ENCODE results near the gene STAU1. TPM values are rescaled to one million over a fixed set of nuclear protein-coding genes. Genes with fewer than 3 reads are reported as not detected.
"Not testable (repeated sequence)": the region's sequence is repeated elsewhere in the genome, so short reads cannot be mapped to it uniquely, and the experiment has no call there.

STAU1 gene
- total RNA-seq, 1 donor from 2014 or later = 111 TPM

DNA sequence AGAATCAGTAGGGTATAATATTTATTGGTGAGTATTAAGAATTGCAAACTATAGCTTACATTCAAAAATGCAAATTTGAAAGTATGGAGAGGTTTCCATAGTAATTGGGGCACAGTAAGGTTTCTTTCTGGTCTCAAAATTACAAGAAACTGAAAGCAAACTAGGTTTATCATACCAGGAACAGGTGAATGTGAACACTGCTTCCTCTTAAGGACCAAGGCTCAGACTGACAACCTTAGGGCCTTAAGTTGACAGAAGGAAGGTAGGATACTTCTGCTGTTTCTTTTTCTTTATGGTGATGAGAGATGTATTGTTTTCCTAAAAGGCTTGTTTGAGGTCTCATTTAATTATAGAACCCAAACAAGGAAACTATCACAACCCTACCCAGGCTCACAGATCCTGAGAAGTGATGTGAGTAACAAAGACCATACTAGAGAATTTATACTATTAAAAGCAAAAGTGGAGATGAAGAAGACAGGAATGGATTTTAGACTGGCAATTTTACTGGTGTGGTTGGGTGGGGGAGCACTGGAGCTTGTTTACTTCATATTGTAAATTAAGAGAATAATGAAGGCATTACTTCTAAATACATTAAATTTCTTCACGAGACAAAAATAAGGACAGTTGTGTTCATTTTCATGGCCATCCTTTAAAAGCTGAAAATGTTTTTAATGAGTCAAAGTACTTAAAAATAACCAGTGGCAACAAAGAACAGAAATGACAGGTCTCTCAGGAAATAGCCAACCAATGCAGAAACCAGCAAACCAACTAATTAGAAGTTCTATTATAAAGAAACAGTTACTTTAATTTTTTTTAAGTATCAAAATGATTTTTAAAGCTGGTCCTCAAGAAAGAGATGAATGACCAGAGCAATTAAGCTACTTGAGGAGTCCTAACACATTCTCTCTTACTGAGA, 21.3 kb downstream of the STAU1 start:
- DNase-seq (ENCODE audit: low spot score) = no peak

DNA sequence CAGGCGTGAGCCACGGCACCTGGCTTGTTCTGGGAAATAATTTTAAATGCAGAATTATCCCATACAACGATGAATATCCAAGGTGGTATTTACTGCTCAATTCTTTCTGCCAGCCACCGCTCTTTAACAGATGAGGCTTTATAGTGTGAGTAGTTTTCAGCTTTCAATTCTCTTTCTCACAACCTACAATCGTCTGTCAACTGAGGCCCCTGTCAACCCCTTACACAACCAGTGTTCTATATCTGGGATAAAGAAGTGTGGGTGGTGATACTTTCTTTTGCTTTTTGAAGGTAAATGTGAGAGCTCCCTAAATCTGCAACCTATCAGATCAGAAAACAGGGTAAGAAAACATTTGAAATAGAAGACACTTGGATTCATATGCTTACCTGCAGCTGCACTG, 22.5 kb downstream of the STAU1 start:
- DNase-seq (ENCODE audit: low spot score) = no peak

DNA sequence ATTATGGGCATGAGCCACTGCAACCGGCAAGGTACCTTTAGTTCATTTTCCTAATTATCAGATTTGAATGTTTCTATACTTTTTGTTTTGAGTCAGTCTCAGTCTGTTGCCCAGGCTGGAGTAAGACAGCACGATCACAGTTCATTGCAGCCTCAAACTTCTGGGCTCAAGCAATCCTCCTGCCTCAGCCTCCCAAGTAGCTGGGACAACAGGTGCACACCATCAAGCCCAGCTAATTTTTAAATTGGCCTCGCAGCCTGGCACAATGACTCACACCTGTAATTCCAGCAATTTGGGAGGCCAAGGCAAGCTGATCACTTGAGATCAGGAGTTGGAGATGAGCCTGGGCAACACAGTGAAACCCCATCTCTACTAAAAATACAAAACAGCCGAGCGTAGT, 24.4 kb downstream of the STAU1 start:
- DNase-seq (ENCODE audit: low spot score) = no peak

DNA sequence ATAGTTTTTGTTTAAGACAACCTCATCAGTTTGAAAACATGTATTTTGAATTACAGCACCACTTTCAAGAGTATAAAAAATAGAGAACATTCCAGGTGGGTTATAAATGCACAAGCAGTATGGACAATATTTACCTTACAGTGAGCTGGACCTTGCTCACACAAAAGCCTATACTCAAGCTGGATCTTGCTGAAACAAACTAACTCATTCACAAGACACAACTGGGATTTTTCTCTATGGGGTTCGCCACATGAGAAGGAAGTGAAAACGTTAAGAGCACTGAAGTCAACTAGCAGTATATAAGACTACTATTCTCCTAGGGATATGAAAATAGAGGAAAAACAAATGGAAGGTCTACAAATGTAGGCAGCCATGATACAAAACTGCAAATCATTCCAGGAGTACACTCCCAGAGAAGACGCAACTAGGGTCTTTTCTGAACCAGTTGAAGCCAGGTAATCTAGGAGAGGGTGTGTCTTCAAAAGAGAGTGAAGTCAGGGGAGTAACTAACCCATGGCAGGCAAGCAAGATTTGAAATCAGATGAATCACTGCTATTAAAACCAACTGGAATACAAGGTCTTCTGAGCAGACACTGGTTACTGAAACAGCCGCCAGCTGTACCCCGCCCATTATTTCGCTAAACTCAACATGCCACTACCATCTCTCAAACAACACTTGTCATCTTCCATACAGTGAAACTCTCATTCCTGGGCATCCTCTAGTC, 26.5 kb downstream of the STAU1 start:
- no peak for DNase-seq (ENCODE audit: low spot score)

DNA sequence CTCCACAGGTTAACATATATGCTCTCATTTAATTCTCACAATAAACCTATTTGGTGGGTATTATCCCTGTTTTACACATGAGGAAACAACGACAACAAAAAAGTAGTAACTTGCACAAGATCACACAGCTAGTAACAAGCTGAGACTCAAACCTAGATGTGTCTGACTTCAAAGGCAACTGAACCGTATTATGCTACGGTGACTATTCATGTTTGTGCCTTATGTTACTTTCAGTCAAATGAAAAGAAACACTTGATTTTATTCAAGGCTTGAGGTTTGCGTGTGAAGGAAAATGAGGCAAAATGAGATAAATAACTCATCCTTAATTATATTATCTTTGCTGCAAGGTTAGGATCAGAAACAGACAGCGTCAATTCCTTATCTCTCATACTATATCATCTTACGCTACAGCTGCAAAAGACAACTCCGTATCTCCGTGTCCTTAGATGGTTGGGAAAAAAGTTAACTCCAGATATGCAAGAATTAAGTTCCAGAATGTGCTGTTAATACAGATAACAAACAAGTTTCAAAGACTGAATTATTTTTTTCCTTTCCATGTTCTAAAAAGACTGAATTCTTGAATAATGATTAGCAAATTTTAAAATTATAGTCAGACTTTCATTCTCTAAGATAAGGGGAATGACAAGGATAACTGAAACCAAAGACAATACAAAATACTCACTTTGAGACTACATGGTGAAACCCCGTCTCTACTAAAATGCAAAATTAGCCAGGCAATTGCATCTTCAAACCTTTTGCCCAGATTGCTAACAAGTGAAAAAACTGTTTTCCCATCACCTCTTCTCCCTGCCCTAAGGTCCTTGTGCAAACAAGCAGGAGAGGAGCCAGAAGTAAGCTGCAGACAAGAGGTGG, 27.8 kb downstream of the STAU1 start:
- DNase-seq (ENCODE audit: low spot score) = no peak

DNA sequence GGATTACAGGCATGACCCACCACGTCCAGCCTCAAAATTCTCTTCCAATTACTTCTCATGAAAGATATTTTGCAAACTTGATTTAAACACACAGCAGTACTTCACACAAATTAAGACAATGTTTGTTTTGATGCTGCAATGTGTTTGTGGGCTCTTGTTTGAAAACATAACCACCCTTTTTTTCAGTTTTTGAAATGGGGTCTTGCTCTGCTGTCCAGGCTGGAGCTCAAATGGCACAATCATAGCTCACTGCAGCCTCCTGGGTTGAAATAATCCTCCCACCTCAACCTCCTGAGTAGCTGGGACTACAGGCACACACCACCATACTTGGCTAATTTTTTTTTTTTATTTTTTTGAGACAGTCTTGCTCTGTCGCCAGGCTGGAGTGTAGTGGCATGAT, 31.0 kb downstream of the STAU1 start:
- no peak for DNase-seq (ENCODE audit: low spot score)

DNA sequence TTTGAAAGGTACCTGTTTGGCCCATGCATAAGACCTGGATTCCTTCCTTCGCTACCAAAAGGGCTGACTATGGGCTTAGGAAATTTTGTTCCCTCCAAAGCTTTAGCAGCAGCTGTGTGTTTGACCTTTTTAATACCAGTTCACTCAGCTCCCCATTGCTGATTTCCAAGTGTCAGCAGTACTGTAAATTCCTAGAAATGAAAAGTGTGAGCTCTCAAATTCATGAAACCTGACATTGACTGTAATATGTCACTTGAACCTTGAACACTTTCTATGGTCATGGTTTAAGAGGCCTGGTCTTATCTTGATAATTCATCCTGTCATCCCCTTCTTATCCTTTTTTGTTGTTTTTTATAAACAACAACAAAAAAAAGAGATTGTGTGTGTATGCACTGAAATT, 31.7 kb downstream of the STAU1 start:
- no peak for DNase-seq (ENCODE audit: low spot score)

DNA sequence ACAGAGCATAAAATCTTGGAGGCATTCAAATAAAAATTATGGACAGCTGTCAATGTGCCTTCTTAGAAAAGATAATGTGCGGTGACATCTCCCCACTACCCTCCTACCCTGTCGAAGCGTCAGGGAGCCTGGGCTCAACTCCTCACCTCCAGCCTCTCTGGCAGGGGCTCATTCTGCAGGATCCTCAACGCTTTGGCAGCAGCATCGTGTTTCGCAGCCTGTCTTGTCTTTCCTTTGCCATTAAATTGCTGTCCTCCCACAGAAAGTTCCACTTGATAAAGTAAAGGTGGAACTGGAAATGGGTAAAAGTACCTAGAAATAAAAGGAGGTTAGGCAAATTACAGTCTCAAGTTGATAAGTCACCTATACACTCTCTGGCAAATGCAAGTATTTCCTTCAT, 36.7 kb downstream of the STAU1 start:
- no peak for DNase-seq (ENCODE audit: low spot score)

DNA sequence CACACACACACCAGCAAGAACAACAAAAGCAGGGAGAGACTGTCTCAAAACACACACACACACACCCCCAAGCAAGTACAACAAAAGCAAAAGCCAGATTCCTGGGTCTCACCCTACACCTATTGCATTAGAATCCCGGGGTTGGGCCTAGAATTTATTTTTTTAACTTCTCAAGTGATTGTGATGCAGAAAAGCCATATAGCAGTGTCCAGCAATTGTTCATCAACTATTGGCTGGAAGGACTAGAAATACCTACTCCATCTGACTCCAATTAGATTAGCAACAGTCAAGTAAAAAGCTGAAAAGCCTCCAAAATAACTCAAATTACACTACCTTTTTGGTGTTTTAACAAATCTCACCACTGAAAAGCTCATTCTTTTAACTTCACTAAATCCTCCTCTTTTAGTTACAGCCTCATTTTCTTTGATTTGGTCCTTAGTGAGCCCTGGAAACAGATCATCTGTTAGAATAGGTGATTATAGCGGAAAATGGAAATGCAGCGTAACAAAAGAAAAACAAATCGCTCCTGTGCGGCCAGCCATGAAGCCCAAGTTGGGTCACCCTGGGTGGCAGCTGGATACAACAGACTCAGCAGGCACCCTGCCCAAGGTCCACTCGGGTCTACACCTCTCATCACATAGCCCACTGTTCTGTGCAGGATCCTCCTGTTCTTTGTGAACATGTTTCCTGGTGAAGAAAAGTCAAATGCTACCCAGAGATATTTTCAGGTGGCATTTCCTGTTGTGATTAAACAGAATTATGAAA, 38.7 kb downstream of the STAU1 start:
- DNase-seq (ENCODE audit: low spot score) = no peak

DNA sequence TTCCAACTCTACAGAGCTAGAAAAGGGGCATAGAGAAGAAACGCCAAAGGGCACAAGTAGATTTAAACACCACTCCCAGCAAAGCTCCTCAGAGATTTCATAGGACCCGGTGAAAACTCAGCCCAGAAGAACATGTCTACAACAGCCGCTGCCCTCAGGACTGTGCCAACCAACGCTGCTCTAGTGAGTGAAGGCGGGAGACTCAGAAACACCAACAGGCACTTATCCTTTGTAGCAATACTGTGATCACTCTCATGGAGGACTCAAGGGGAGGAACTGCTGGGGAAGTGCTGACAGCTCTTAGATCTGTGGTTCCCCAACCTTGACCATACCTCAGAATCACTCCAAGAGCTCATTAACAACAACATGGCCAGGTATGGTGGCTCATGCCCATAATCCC, 39.5 kb downstream of the STAU1 start:
- no peak for DNase-seq (ENCODE audit: low spot score)

DNA sequence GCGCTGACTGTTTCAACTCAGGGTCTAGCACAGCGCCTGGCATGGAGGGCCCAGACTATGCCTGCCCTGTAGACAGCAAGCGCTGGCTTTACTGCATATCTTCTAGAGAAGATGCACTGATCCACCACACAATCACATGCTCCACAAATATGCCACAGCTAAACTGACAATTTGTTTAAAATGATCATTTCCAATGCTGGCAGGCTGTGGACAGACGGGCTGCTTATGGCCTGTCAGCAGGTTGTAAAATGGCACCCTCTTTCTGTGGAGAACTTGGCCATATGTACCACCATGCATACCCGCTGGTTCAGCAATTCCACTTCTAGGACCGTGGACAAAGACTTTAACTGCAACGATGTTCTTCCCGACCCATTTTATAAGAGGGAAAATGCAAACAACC, 40.8 kb downstream of the STAU1 start:
- no peak for DNase-seq (ENCODE audit: low spot score)

DNA sequence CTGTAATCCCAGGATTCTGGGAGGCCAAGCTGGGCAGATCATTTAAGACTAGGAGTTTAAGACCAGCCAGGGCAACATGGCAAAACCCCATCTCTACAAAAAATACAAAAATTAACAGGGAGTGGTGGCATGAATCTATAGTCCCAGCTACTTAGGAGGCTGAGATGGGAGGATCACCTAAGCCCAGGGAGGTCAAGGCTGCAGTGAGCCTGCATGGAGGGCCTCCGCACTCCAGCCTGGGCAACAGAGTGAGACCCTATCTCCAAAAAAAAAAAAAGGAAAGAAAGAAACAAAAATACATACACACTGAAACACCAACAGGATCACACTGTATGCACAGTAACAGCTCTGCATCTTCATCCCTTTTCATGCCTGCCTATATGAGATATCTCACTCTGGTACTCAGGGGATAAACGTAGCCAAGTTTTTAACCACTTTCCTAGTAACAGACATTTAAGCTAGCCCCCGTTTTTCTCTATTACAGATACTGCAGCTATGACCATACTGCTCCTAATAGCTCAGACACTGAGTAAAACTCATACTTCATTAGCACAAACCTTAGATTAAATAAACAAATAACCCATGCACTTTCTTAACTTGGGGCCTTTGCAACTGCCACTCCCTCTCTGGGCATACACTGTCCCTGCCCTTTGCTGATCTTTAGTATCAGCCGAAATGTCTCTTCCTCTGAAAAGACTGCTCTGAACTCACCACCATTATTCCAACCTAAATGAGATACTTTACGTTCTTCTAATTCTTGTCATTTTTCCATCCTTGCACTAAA, 41.5 kb downstream of the STAU1 start:
- no peak for DNase-seq (ENCODE audit: low spot score)

DNA sequence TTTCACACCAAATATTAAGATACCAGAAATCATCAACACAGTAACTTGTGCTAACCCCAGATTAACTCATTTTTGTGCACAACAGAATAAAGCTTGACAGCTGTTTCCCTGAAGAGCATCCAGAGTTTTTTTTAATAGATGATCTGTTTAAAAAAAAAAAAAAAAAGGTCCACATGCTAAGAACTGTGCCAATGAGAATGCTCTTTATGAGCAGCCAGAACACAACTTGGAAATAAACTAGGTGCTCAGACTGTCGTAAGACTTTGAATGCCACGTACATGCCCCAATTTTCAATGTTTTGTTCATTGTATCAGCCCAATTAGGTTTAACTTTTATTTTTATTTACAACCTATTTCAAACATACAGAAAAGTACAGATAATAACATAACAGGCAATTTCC, 47.3 kb downstream of the STAU1 start:
- DNase-seq (ENCODE audit: low spot score) = no peak

DNA sequence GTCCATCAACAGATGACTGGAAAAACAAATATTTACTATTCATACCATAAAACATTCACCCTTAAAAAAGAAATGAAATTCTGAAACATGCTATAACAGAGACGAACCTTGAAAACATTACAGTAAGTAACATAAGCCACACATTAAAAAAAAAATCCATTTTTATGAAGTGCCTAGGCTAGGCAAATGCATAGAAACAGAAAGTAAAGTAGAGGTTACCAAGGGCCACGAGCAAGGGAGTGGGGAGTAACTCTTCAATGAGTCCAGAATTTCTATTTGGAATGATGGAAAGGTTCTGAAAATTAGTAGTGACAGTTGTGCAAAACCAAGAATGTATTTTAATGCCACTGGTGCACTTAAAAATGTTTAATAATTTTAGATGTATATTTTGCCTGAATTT, 47.7 kb downstream of the STAU1 start:
- no peak for DNase-seq (ENCODE audit: low spot score)

DNA sequence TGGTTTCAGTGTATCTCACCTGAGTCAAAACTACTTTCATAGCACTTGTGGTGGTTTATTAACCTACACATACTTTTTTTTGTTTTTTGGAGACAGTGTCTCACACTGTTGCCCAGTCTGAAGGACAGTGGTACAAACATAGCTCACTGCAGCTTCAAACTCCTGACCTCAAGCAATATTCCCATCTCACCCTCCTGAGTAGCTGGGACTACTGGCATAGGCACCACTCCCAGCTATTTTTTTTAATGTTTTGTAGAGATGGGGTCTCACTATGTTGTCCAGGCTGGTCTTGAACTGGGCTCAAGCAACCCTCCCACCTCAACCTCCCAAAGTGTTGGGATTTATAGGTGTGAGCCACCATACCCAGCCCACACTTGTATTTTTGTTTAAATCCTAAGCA, 49.7 kb downstream of the STAU1 start:
- DNase-seq (ENCODE audit: low spot score) = no peak

DNA sequence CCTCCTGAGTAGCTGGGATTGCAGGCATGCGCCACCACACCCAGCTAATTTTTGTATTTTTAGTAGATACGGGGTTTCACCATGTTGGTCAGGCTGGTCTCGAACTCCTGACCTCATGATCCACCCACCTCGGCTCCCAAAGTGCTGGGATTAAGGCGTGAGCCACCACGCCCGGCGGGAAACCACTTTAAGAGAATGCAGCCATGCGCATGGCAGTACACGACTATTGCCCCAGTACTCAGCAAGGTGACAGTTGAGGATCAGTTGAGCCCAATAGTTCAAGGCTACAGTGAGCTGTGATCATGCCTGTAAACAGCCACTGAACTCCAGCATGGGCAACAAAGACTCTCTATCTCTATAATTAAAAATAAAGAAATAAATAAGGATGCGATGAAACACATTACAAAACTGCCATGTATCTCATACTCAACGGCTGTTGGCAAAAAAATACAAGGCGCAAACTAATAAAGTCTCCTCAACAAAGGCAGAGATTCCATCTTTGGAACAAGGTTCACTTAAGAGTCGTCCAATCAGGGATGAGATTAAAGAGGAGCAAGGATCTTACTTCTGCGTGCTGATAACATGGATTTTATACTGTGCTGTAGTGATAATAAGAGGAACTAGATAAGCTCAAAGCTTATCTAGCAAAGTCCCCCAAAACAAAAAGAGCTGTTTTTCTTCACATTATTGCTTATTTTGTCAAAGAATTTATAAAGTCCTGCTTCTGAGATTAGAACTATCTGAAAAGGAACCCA, 51.1 kb downstream of the STAU1 start:
- no peak for DNase-seq (ENCODE audit: low spot score)

DNA sequence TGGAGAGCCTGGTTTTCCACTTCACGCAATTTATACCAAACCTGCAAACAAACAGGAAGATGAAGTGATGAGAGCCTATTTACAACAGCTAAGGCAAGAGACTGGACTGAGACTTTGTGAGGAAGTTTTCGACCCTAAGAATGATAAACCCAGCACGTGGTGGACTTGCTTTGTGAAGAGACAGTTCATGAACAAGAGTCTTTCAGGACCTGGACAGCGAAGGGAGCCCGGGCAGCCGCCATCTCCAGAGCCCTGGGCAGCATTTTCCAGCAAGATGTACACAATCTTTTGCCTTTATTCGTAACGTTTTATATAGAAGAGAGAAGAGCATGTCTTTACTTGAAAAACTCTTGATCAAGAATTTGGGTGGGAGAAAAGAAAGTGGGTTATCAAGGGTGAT, 53.3 kb downstream of the STAU1 start:
- not testable (repeated sequence) for DNase-seq (ENCODE audit: low spot score)

DNA sequence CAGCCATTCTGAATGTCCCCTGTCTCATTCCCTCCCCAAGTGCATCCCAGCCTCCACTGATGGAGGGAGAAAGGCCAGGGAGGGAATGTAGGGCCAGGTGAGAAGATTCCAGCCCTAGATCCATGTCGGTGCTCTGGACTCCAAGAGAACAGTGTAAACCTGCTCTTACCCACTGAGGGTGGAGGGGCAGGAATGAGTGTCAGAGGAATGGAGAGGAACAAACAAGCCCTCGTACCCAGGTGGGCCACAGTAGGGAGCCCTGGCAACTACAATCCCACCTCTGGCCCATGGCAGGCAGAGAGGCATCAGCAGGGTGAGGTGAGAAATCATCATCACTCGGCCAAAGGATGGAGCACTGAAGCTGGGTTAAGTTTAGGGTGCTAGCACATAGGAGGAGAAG, 54.6 kb downstream of the STAU1 start:
- DNase-seq (ENCODE audit: low spot score) = no peak

DNA sequence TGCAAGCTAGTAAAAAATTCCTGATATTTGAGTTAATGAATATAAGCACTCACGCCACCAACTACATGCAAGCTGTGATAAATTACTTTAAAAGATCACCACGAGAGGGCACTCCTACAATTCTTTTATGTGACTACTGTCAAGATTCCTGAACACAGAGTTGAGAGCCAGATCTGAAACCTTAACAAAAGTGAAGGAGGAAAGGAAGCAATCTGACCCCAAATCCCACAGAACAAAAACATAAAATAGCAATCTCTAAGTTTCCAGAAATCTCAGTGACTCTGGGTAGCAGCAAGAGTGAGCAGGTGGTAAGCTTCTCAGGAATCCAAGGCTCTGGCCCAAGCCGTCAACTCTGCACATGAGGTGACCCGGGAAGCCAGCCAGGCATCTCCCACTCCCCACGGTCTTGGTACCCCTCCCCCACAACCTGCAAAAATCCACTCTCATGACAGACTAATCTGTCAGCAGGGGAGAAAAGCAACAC, 55.1 kb downstream of the STAU1 start:
- peak; percentile 22 for DNase-seq (ENCODE audit: low spot score)

DNA sequence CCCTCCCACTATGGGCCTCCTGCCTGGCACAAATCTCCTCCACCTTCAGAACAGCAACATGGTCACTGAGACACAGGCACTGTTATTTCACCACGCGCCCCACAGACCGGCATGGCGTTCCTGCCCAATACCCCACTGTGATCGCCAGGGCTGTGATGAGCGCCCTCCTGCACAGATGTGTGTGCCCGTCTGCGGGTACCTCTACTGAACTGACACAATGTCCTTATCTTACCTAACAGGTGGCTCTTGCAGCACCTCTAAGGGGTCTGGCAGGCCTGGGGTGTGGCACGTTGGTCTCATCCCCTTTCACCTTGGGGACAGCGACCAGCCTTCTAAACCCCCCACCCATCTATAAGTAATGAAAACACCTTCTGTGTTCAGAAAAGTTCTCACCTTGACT, 64.2 kb downstream of the STAU1 start:
- no peak for DNase-seq (ENCODE audit: low spot score)

All from mucosa of gallbladder (tissue), 1 donor.